NCI-H446 treated with DMSO at 0.1 percent for 48 hours (cell line): ENCODE measurements around the gene ZNF148.
"Not testable (repeated sequence)": the region's sequence is repeated elsewhere in the genome, so short reads cannot be mapped to it uniquely, and the experiment has no call there.

Experiments used
- DNase-seq: peaks from one replicate; lab custom pipeline; 2025; lab: John Stamatoyannopoulos, UW

Gene ZNF148

DNA sequence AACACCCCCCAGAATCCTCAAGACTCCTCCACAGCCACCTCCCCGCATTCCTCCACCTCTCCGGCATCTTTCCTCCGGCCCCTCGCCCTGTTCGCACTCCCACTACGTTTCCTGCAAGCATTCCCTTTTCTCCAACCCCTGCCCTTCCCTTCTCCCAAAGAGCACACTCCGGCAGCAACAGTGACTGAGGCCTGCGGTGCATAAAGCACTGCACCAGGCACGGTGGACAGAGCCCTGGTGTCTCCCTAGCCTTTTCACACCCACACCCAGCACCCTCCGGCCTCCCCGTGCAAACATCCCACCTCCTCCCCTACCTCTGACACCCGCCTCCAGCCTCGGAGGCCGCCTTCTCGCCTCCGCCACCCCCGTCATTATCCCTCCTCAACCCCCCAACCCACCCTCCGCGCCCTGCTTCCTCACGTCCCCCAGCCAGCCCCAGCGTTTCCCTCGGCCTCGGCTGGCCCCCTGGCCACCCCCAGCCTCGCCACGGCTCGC lies 577 bp downstream of the ZNF148 start:
- DNase-seq = no peak

DNA sequence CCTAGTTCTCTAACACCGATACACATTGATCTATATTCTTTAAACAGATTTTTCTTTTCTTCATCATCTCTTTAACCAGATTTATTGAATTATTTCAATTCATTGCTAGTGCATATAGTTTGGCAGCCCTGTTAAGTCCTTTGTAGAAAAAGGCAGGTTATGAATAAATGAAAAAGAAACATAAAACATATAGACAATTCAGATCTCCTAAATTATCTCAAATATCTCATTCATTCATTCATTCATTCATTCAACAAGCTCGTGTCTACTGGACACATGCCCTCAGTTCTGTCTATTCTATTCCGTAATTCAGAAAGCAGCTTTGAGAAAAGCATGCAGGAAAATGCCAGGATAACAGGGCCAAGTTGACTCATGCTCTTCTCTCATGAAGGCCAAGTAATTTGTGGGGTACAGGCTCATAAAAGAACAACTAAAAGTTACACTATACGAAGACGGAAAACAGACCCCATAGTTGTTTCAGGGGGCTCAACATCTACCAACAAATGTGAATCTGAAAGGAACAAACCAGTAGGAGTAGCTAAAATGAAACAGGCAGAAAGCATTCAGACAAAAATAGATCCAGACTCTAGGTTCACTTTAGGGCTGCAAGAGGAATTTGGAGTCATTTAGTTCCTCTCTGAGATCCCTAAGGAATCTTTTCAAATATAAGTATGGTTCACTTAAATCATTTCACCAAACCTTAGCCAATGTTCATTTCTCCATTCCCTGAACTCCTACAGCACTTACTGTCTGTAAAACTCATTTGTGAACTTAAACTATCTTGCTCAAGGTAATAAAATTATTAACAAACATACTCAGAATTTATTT lies 7.5 kb downstream of the ZNF148 start:
- DNase-seq = no peak

DNA sequence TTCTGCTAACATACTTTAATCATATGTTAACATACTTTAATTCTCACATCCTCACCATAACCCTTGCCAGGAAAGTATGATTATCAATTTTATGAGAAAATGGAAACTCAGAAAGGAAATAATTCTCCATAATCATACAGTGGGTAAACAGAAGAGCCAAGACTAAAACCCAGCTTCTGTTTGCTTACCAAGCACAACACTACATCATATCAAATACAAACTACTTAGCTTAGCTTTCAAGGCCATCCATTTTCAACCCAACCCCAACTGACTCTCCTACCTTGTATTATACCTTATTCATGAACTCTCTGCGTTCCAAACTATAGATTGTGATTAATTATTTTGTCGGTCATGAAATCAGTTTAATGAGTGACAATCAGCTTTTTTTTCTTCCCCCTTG lies 9.0 kb downstream of the ZNF148 start:
- no peak for DNase-seq

DNA sequence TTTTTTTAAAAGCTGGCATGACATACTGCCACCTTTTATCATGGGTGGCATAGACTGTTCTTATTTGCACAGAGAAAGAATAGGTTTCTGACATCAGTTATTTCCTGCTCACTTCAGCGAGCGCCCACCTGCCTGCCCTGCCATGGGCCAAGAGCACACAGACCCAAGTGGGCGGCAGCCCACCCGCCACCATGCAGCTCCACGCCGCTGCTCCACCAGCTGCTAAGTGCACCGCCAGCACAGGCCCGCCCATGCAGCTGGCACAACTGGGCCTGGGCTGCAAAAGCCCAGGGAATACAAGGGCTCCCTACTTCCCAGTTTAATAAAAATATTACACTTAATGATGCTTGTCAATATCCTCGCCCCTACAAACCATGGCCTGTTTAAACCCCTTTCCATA lies 15.4 kb downstream of the ZNF148 start:
- no peak for DNase-seq

DNA sequence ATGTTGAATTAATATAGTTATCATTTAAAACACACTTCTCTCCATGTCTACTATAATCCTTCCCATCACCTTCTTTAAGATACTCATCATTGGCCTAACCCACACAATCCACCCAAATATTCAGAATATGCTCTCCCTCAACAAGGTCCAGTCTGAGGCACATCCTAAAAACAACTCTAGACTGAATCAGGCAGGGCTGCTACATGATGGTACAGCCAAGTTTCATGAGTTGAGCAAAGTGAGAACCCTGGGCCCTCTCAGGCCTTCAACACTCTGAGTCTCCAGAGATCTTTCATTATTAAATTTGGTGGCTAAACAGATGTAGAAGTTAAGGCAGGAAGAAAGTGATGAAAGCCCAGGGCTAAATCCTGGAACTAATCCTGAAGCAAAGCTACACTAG lies 16.2 kb downstream of the ZNF148 start:
- no peak for DNase-seq

DNA sequence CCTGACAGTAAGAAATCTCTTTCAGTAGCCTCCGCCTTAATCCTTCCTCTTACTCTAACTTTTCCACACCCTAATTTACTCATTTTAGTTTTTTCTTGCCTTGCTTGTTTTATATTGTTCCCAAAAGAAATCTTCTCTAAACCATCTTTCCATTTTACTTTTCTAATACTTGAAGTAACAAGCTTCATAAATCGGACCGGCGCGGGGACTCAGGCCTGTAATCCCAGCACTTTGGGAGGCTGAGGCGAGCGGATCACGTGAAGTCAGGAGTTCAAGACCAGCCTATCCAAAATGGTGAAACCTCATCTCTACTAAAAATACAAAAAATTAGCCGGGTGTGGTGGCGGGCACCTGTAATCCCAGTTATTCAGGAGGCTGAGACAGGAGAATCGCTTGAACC lies 17.3 kb downstream of the ZNF148 start:
- no peak for DNase-seq

DNA sequence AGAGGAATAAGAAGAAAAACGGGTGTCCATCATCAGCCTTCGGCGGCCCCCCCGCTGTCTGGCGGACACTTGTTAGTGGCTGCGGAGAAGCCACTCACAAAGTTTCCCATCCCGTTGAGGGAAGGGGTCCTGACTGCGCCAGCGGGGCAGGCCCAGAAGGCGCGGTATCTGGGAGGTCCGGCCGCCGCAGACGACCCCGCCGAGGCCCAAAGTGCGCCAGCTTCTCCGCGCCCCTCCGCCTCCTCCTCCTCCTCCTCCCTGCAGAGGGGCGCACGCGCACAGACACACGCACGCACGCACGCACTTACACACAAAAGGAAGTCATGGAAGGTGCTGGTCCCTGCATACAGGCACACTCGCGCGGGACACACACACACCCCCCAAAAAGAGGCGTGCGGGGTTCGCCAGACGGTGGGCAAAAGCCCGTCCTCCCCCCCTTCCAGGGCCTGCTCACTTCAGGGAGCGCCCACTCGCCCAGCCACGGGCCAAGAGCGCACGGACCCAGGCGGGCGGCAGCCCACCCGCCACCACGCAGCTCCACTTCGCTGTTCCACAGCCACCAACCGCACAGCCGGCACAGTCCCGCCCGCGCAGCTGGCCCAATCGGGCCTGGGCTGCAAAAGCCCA lies 18.0 kb downstream of the ZNF148 start:
- no peak for DNase-seq

DNA sequence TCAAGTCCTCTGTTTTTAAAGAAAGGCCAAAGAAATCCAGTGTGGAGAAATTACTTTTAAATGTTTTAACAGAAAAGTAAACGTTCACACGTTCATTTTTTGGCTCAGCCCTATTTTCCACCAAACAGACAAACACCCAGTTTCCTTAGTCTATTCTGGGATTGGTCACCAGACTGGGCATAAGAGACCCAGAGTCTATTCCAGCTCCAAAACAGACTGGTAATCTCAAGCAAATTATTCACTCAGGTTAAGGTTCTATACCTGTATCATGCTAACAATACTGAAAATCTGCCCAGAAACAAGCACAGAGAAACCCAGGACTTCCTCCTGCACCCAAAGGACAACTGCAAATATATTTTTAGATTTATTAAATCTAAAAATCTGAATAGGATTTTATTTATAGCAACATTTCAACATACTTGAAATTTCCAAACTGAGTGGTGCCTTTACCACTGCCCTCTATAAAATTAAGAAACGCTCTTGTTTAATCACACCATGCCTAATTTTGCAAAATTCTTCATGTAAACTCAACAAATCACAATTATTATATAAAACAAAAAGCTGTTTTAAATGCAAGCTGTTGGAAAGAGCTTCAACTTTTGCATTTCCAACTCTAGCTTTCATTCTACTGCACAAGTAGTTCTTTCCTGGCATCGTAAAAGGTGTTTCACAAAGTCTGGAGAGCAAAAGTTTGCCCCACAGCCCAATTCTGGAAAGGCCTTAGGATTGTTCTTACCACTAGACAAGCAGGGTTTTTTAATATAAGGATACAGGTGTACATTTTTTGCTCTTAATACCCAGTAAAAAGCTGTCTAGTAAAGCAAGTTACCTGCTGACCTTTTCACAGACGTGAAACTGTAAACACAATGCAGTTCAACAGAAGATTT lies 18.7 kb downstream of the ZNF148 start:
- no peak for DNase-seq

DNA sequence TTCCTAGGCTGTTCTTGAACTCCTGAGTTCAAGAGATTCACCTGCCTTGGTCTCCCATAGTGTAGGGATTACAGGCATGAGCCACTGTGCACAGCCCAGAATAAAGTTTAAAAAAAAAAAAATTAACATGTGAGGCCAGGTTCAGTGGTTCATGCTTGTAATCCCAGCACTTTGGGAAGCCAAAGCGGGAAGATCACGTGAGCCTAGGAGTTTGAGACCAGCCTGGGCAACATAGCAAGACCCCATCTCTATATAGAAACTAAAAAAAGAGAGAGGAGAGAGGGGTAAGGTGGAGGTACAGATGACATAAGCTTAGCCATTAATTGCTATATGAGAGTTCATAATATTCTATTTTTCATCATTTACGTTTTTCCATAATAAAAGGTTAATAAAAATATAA lies 21.5 kb downstream of the ZNF148 start:
- DNase-seq = no peak

DNA sequence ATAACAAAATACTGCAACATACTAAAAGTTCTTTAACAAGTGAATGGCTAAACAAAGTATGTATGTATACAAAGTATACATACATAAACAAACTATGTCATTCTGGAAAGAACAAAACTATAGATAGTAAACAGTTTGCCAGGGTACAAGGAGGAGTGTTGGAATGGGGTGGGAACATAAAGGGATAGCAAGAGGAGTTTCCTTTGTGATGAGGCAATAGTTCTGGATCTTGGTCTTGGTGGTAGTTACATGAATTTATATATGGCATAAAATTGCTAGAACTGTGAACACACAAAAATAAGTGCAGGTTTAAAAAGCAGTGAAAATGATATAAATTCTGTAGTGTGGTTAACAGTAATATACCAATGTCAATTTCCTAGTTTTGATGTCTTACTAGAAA lies 22.0 kb downstream of the ZNF148 start:
- no peak for DNase-seq

DNA sequence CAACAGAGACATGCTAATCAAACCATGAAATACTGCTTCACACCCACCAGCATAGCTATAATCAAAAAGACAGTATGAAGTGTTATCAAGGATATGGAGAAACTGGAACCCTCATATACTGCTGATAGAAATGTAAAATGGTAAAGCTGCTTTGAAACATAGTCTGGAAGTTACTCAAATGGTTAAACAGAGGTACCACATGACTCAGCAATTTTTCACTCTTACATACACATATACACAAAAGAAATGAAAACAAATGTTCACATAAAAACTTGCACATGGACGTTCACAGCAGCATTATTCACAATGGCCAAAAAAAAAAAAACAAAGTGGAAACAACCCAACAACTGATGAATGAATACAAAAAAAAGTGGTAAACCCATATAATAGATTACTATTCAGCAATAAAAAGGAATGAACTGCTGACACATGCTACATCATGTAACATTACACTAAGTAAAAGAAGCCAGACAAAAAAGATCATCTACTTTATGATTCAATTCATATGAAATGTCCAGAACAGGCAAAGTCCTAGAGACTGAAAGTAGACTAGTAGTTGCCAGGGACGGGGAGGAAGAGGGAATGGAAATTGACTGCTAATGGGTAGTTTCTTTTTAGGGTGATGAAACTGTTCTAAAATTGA lies 23.2 kb downstream of the ZNF148 start:
- no peak for DNase-seq

DNA sequence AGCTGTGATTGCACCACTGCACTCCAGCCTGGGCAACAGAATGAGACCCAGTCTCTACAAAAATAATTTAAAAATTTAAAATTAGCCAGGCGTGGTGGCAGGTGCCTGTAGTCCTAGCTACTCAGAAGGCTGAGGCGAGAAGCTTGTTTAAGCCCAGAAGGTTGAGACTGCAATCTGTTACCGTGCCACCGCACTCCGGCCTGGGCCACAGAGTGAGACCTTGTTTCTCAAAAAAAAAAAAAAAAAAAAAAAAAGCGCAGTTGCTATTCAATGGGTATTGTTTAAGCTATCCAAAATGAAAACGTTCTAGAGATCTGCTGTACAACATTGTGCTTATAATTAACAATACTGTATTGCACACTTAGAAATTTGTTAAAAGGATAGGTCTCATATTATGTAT lies 24.0 kb downstream of the ZNF148 start:
- DNase-seq = no peak

DNA sequence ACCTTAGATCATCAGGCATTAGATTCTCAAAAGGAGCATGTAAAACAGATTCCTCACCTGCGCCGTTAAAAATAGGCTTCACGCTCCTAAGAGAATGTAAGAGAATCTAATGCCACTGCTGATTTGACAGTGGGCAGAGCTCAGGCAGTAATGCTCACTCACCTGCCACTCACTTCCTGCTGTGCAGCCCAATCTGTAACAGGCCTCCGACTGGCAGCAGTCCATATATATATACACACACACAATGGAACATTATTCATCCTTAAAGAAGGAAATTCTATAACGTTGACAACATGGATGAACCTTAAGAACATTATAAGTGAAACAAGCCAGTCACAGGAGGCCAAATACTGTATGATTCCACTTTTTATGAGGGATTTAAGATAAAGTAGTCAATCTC lies 24.5 kb downstream of the ZNF148 start:
- DNase-seq = no peak

DNA sequence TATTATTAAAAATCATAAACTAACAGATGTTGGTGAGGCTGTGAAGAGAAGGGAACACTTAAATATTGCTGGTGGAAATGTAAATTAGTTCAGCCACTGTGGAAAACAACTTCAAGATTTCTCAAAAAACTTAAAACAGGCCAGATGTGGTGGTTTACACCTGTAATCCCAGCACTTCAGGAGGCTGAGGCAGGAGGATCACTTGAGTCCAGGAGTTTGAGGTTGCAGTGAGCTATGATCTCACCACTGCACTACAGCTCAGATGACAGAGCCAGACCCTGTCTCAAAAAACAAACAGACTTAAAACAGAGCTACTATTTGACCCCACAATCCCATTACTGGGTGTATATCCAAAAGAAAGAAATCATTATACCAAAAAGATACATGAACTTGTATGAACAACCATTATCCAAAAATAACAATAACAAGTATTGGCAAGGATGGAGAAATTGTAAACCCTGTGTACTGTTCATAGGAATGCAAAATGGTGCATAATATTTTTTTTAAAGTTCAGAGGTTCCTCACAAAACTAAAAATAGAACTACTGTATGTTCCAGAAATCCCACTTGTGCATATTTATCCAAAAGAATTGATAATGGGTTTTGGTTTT lies 25.5 kb downstream of the ZNF148 start:
- DNase-seq = no peak

DNA sequence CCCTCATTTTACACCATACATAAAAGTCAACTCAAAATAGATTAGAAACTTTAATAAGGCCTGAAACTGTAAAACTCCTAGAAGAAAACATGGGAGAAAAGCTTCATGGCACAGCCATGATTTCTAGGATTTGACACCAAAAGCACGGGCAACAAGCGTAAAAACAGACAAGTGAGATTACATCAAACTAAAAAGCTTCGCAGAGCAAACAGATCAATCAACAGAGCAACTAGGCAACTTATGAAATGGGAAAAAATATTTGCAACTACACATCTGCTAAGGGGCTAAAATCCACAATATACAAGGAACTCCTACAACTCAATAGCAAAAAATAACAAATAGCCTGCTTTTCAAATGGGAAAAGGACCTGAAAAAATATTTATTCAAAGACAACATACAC lies 26.1 kb downstream of the ZNF148 start:
- DNase-seq = no peak

DNA sequence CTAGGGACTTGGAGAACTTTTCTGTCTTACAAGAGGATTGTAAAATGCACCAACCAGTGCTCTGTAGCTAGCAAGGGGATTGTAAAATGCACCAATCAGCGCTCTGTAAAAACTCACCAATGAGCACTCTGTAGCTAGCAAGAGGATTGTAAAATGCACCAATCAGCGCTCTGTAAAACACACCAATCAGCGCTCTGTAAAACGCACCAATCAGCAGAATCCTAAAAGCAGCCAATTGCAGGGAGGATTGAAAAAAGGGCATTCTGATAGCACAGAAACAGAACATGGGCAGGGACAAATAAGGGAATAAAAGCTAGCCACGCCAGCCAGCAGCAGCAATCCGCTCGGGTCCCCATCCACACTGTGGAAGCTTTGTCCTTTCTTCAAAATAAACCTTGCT lies 31.8 kb downstream of the ZNF148 start:
- not testable (repeated sequence) for DNase-seq

DNA sequence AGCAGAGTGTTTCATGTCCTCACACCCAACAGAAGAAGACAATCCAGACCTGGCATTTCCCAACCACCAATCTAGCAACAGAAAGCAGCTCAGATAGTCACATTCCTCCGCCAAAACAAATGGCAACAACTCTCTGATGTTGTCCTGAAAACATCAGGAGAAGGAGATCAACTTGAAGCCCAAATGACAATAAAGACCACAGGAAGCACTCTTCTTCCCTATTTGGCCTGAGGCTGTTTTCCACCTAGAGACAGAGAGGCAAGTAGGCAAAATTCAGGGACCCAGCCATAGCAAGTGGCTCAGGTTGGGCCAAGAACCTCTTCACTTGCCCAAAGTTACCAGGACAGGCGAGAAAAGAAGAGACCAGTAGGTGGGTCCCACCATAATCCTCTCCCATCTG lies 35.0 kb downstream of the ZNF148 start:
- no peak for DNase-seq

DNA sequence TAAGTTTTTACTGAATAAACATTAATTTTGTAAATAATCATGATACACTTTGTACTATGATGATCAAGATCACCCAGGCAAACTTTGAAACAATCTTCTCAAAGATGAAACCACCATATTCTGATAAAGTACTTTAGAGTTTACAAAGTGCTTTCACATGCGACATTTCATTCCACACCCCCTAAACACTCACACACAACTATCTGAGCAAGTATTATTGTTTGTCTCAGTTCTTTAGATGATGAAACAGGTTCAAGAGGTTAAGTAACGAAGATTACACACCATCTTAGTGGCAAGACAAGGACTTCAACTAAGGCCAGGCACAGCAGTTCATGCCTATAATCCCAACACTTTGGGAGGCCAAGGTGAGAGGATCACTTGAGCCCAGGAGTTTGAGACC lies 37.6 kb downstream of the ZNF148 start:
- DNase-seq = no peak

DNA sequence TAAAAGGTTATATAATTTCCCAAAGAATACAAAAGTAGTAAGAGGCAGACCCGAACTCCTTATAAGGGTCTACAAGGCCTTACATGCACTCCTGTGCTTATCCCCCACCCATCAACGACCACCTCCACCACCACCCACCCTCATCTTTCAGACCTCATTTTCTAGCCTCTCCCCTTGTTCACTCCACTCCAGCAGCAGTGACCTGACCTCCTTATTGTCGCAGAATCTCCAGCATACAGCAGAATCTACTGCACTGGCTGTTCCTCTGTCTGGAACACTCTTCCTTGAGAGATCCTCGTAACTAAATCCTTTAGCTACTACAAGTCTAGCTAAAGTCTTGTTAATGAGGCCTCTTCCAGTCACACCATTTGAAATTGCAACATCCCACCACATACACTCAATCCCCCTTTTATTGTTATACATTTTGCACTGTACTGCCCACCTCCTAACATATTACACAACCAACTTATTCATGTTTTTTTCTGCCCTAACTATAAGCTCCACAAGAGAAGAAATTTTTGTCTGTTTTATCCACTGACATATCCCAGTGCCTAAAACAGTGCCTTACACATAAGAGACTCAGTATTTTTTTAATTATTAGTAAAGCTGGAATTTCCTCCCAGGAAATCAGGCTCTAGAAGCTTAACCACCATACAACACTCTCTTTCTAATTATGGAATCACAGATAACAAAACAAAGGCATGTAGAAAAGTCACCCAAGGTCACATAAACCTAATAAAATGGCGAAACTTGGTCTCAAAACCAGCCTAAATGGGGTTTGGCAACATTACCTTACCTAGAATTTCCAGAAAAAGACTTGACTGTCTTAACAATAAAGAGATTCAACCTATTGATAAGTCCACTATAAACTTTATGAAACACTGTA lies 40.2 kb downstream of the ZNF148 start:
- no peak for DNase-seq

DNA sequence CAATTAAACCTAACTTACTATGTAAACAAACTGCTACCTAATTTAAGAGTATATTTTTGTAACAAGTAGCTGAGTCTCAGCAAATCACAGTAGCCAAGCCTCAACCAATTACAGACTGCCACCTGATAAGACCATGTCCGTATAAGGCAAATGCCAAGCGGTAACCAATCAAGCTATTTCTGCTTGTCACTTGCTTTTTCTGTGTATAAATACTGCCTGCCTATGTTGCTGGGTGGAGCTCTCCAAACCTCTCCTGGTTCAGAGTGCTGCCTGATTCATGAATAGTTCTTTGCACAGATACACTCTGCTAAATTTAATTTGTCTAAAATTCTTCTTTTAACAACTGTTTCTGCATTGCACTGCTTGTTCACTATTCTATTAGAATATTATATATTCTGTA lies 42.6 kb downstream of the ZNF148 start:
- no peak for DNase-seq

DNA sequence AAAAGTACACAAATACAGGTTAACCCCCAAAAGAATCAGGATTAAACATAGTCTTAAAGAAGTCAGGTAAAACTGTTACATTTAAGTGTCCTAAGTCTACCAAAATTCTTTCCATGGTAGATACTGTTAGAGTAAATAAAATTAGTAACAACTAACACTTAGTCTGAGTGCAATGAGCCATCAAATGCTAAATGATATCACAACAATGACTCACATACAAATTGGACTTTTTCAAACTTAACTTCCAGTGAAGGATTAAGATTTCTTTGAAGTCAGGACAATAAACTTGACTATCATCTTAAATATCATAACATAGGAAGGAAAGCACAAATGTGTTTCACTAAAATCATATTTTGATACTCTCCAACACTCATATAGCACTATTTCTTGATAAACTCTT lies 43.9 kb downstream of the ZNF148 start:
- peak; percentile 13 for DNase-seq
